HepG2 (cell line): ENCODE results near the gene ZXDA.

ENCODE experiments used
- KAT2B ChIP-seq: fragments of 150-350 bp; IDR thresholded peaks from 2 replicates; pipeline ENCODE4 v1.6.1; 2014; ENCODE audit warnings: low read depth, low read length, borderline replicate concordance
- POLR2AphosphoS2 ChIP-seq: IDR thresholded peaks from 2 replicates; pipeline ENCODE4 v1.6.1; 2011; ENCODE audit warnings: low read depth, low read length, improper control_type of control experiment
- ZNF550 ChIP-seq: sonication (generic); formaldehyde crosslinking; IDR thresholded peaks from 2 replicates; pipeline ENCODE4 v1.4.0; 2020; ENCODE audit warnings: mild to moderate bottlenecking, missing genetic modification reagents, borderline replicate concordance
- ZNF883 ChIP-seq: sonication (generic); formaldehyde crosslinking; IDR thresholded peaks from 2 replicates; pipeline ENCODE4 v1.5.1; 2020; ENCODE audit warnings: mild to moderate bottlenecking, missing genetic modification reagents; ENCODE audit errors: not compliant biosample characterization

DNA sequence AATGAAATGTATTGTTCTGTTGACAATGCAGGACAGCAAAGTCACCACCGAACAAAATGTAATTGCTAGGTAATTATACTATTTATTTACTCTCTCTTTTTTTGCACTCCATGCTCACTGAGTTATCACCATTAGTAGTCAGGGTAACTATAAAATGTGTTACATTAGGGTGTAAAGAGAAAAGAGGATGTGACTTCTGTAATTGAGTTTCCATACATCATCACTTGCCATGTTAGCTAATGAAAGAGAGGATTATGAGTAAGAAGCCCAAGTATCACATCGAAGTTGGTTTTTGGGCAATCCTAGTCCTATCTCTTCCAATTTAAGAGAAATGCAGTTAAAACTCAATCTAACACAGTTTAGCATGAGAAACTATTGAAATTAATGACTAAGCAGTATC is 7.6 kb downstream of the ZXDA start:
- TF ChIP-seq KAT2B, result no peak
- TF ChIP-seq POLR2AphosphoS2, result no peak
- TF ChIP-seq ZNF550 (CRISPR knock-in tag), result no peak
- no peak for TF ChIP-seq ZNF883 (CRISPR knock-in tag)
